ENCODE data around the gene HCRT.

HCRT gene

GRCh38 chr17:42136654-42137051 lies 48.6 kb downstream of the HCRT start:
- DNase-seq, result no peak

GRCh38 chr17:42135664-42136653 lies 49.3 kb downstream of the HCRT start:
- DNase-seq, result peak; percentile 44

- no peak for DNase-seq
Observed at GRCh38 chr17:42135151-42135550, 50.1 kb downstream of the HCRT start.
